IMR-90 (cell line): Measurements from ENCODE around the gene VAC14. TPM values are rescaled to one million over a fixed set of nuclear protein-coding genes. Genes with fewer than 3 reads are reported as not detected.

Source experiments
- ATAC-seq: fragments of 200-7000 bp; cut with Tn5 transposase; 2 replicates; pipeline ENCODE4 v1.9.1; 2020; ENCODE audit warnings: low read depth, mild to moderate bottlenecking, moderate library complexity
- BruUV-seq: library from RNA; stranded (reverse); fragments of 400-500 nt; replicated peaks from 2 replicates; lab custom pipeline; 2021; lab: Mats Ljungman, UMichigan
- CTCF ChIA-PET: fragments of 300-600 bp; formaldehyde crosslinking; extraction: SDS; loops from one replicate; lab custom pipeline; 2021; ENCODE audit warnings: antibody characterized with exemption; lab: Yijun Ruan, JAX
- POLR2A ChIA-PET: fragments of 300-600 bp; sonication (Branson Sonifier 250); formaldehyde crosslinking; loops from one replicate; lab custom pipeline; 2022; ENCODE audit warnings: antibody characterized with exemption; ENCODE audit not compliant: unreplicated experiment; lab: Charles Lee
- DNase-seq: peaks from one replicate; pipeline ENCODE4 v3.0.0; 2013
- H2AFZ ChIP-seq: replicated peaks from 2 replicates; pipeline ENCODE3; 2013; ENCODE audit warnings: low read length, mild to moderate bottlenecking; ENCODE audit not compliant: poor library complexity
- H2AK5ac ChIP-seq: 2 replicates; pipeline ENCODE4 v1.6.1; 2013; ENCODE audit warnings: low read depth, low read length, inconsistent platforms
- H2AK9ac ChIP-seq: replicated peaks from 2 replicates; pipeline ENCODE3; 2013; ENCODE audit warnings: mild to moderate bottlenecking, low read depth, low read length, moderate library complexity; ENCODE audit not compliant: poor library complexity
- H2BK120ac ChIP-seq: 2 replicates; pipeline ENCODE4 v1.6.1; 2013; ENCODE audit warnings: low read depth, low read length, inconsistent platforms
- H2BK15ac ChIP-seq: 3 replicates; pipeline ENCODE4 v1.6.1; 2013; ENCODE audit warnings: low read depth, low read length, inconsistent platforms
- H2BK20ac ChIP-seq: 2 replicates; pipeline ENCODE4 v1.6.1; 2013; ENCODE audit warnings: low read depth, mild to moderate bottlenecking, inconsistent platforms, low read length, moderate library complexity
- H2BK5ac ChIP-seq: 2 replicates; pipeline ENCODE4 v1.6.1; 2013; ENCODE audit warnings: mild to moderate bottlenecking, low read depth, low read length, inconsistent platforms; ENCODE audit not compliant: poor library complexity, severe bottlenecking
- H3K14ac ChIP-seq: replicated peaks from 2 replicates; pipeline ENCODE4 v1.6.1; 2013; ENCODE audit warnings: low read depth, low read length, inconsistent platforms
- H3K18ac ChIP-seq: 2 replicates; pipeline ENCODE4 v1.6.1; 2013; ENCODE audit warnings: low read depth, low read length, control low read depth
- H3K23ac ChIP-seq: 2 replicates; pipeline ENCODE4 v1.6.1; 2013; ENCODE audit warnings: low read depth, low read length, inconsistent platforms
- H3K27ac ChIP-seq: 2 replicates; pipeline ENCODE4 v1.5.1; 2013; ENCODE audit warnings: mild to moderate bottlenecking, control low read depth, low read length; ENCODE audit not compliant: insufficient read depth
- H3K27me3 ChIP-seq: 2 replicates; pipeline ENCODE4 v1.6.1; 2013; ENCODE audit warnings: low read length; ENCODE audit not compliant: control insufficient read depth, insufficient read depth
- H3K36me3 ChIP-seq: 2 replicates; pipeline ENCODE4 v1.6.1; 2013; ENCODE audit warnings: low read length, mixed read lengths; ENCODE audit not compliant: control insufficient read depth, insufficient read depth
- H3K4ac ChIP-seq: 2 replicates; pipeline ENCODE4 v1.6.1; 2013; ENCODE audit warnings: low read depth, low read length, inconsistent platforms
- H3K4me1 ChIP-seq: 2 replicates; pipeline ENCODE4 v1.6.1; 2013; ENCODE audit warnings: low read length, mixed read lengths; ENCODE audit not compliant: control insufficient read depth, insufficient read depth
- H3K4me2 ChIP-seq: 2 replicates; pipeline ENCODE4 v1.6.1; 2013; ENCODE audit warnings: low read depth, mild to moderate bottlenecking, control low read depth, low read length, moderate library complexity
- H3K4me3 ChIP-seq: 2 replicates; pipeline ENCODE4 v1.5.1; 2013; ENCODE audit warnings: low read depth, mild to moderate bottlenecking, control low read depth, low read length, moderate library complexity; ENCODE audit not compliant: insufficient read depth
- H3K56ac ChIP-seq: 2 replicates; pipeline ENCODE4 v1.6.1; 2013; ENCODE audit warnings: low read length, inconsistent platforms; ENCODE audit not compliant: insufficient read depth; ENCODE audit errors: extremely low read depth
- H3K79me1 ChIP-seq, 2 experiments: 2 replicates each; pipeline ENCODE4 v1.6.1; 2013; ENCODE audit warnings: low read length in 2 of 2, inconsistent platforms in 1 of 2, low read depth in 1 of 2
- H3K9ac ChIP-seq: 2 replicates; pipeline ENCODE4 v1.6.1; 2013; ENCODE audit warnings: low read depth, low read length, control low read depth
- H3K9me1 ChIP-seq: 2 replicates; pipeline ENCODE4 v1.6.1; 2013; ENCODE audit warnings: low read length, inconsistent platforms; ENCODE audit not compliant: insufficient read depth
- H3K9me3 ChIP-seq: 2 replicates; pipeline ENCODE4 v1.6.1; 2013; ENCODE audit warnings: low read length; ENCODE audit not compliant: control insufficient read depth, insufficient read depth
- H4K20me1 ChIP-seq: 2 replicates; pipeline ENCODE4 v1.6.1; 2013; ENCODE audit warnings: low read length, inconsistent platforms; ENCODE audit not compliant: insufficient read depth
- H4K5ac ChIP-seq: 2 replicates; pipeline ENCODE4 v1.6.1; 2013; ENCODE audit warnings: mild to moderate bottlenecking, low read depth, low read length, control low read depth
- H4K8ac ChIP-seq, 2 experiments: 2 replicates each; pipeline ENCODE4 v1.6.1; 2013; ENCODE audit warnings: low read depth in 2 of 2, low read length in 2 of 2, control low read depth in 1 of 2, inconsistent platforms in 1 of 2
- H4K91ac ChIP-seq: 2 replicates; pipeline ENCODE4 v1.6.1; 2013; ENCODE audit warnings: low read depth, low read length, inconsistent platforms; ENCODE audit not compliant: insufficient read depth
- CHD1 ChIP-seq: IDR thresholded peaks from 2 replicates; pipeline ENCODE4 v1.6.1; 2012; ENCODE audit warnings: low read depth, low read length, improper control_type of control experiment
- CTCF ChIP-seq: conservative IDR thresholded peaks from 2 replicates; pipeline ENCODE4 v1.5.1; 2012; ENCODE audit warnings: mild to moderate bottlenecking, low read depth, low read length, improper control_type of control experiment
- FOS ChIP-seq: fragments of 150-350 bp; IDR thresholded peaks from 2 replicates; pipeline ENCODE4 v1.6.1; 2016; ENCODE audit warnings: low read depth, low read length
- MAFK ChIP-seq: IDR thresholded peaks from 2 replicates; pipeline ENCODE4 v1.6.1; 2012; ENCODE audit warnings: low read depth, low read length, improper control_type of control experiment
- MAZ ChIP-seq: IDR thresholded peaks from 2 replicates; pipeline ENCODE4 v1.6.1; 2012; ENCODE audit warnings: low read depth, mild to moderate bottlenecking, low read length, improper control_type of control experiment, moderate library complexity, borderline replicate concordance
- MXI1 ChIP-seq: IDR thresholded peaks from 2 replicates; pipeline ENCODE4 v1.6.1; 2012; ENCODE audit warnings: low read depth, mild to moderate bottlenecking, low read length, moderate library complexity, borderline replicate concordance
- NFE2L2 ChIP-seq: fragments of 150-350 bp; IDR thresholded peaks from 2 replicates; pipeline ENCODE4 v1.6.1; 2016; ENCODE audit warnings: low read depth, mild to moderate bottlenecking, low read length
- POLR2A ChIP-seq: IDR thresholded peaks from 2 replicates; pipeline ENCODE4 v1.6.1; 2012; ENCODE audit warnings: mild to moderate bottlenecking, low read depth, low read length
- RAD21 ChIP-seq: IDR thresholded peaks from 2 replicates; pipeline ENCODE4 v1.6.1; 2012; ENCODE audit warnings: low read length, improper control_type of control experiment
- RCOR1 ChIP-seq: IDR thresholded peaks from 2 replicates; pipeline ENCODE4 v1.6.1; 2012; ENCODE audit warnings: mild to moderate bottlenecking, low read length, improper control_type of control experiment; ENCODE audit not compliant: insufficient replicate concordance
- RFX5 ChIP-seq: IDR thresholded peaks from 2 replicates; pipeline ENCODE4 v1.8.0; 2012; ENCODE audit warnings: low read depth, mild to moderate bottlenecking, low read length, moderate library complexity
- SMC3 ChIP-seq: fragments of 150-350 bp; IDR thresholded peaks from 2 replicates; pipeline ENCODE4 v1.6.1; 2016; ENCODE audit warnings: low read depth, mild to moderate bottlenecking, antibody characterized with exemption, low read length, moderate library complexity
- USF2 ChIP-seq: fragments of 150-350 bp; IDR thresholded peaks from 2 replicates; pipeline ENCODE4 v1.6.1; 2017; ENCODE audit warnings: mild to moderate bottlenecking, antibody characterized with exemption, low read length, low read depth
- WGBS, 2 experiments: methylation state at CpG; one replicate each; pipeline versions ENCODE4 v1.1.5 to v1.1.7; 2013; ENCODE audit warnings: missing lambda C conversion rate in 2 of 2; ENCODE audit not compliant: insufficient read length in 1 of 2; ENCODE audit errors: extremely low coverage in 2 of 2; 5-methylcytosine and 5-hydroxymethylcytosine counted together
- dilution Hi-C: fragments of 300-500 bp; cut with HindIII; formaldehyde crosslinking; loops from one replicate; pipeline ENCODE4 v1.14.3; 2018; ENCODE audit warnings: low sequenced_read_pairs; ENCODE audit not compliant: unreplicated experiment
- in situ Hi-C: fragments of 300-500 bp; cut with MboI; formaldehyde crosslinking; loops from 3 replicates; pipeline ENCODE4 v1.14.3; 2019; ENCODE audit warnings: low sequenced_read_pairs, inconsistent platforms, mixed read lengths
- intact Hi-C: fragments of 100-400 bp; cut with micrococcal nuclease; formaldehyde crosslinking; loops from 2 replicates; pipeline ENCODE4 v1.10.0; 2022
- polyA plus RNA-seq, 3 experiments: library from polyadenylated mRNA; depleted of rRNA; stranded (reverse); fragments of >200 nt; gene quantifications; 2 replicates each; pipeline ENCODE4 v1.2.3, GENCODE V29; 2012; ENCODE audit warnings: low replicate concordance in 1 of 3
- total RNA-seq: library from RNA; depleted of rRNA; stranded (reverse); fragments of >200 nt; gene quantifications from 2 replicates; pipeline ENCODE4 v1.2.3, GENCODE V29; 2012

Gene VAC14
- total and polyA plus RNA-seq, 2 of the 4 experiments (the other 2 are of a cell fraction) = 21.1 to 40.2 TPM

GRCh38 chr16:70769131-70769530 lies 31.8 kb downstream of the VAC14 start:
- no peak for DNase-seq
- TF ChIP-seq NFE2L2 (no peak), POLR2A (no peak), RAD21 (no peak), FOS (no peak), RFX5 (no peak), USF2 (no peak), CTCF (no peak), CHD1 (no peak), MAFK (no peak), MXI1 (no peak), SMC3 (no peak), MAZ (no peak), RCOR1 (no peak)
- BruUV-seq = no TSS peak
- peaks cover 7% of the 10 kb centered on the region for H3K9me1 ChIP-seq
- H2BK5ac ChIP-seq = no peak overlapping the region
- in situ Hi-C loops (loop anchor here (5.0 kb wide), 1 partner anchor 87 kb away; no protein-coding TSS in a partner anchor), dilution Hi-C loops (loop anchor here (10.0 kb wide), 1 partner anchor 94 kb away; no protein-coding TSS in a partner anchor), intact Hi-C loops (no loop called here)
- no peaks in the 10 kb centered on the region; the same call in 1 of the 2 replicates for H4K20me1 ChIP-seq
- no peak overlapping the region for H4K5ac ChIP-seq
- no peak overlapping the region for H2BK120ac ChIP-seq
- H3K36me3 ChIP-seq = peaks cover 26% of the 10 kb centered on the region
- no peaks in the 10 kb centered on the region for H3K9me3 ChIP-seq
- H3K23ac ChIP-seq = no peak overlapping the region
- H2BK20ac ChIP-seq = no peak overlapping the region
- CTCF ChIA-PET = no interaction called here
- no peak overlapping the region for H3K18ac ChIP-seq
- no peak for ATAC-seq
- peaks cover 0 to 19% of the 10 kb centered on the region in 2 experiments; a peak in 1 of 4 replicates for H3K79me1 ChIP-seq
- no peak overlapping the region for H4K8ac ChIP-seq
- H3K27ac ChIP-seq = no peak overlapping the region
- no peak overlapping the region for H2AFZ ChIP-seq
- H3K4me1 ChIP-seq = peaks cover 7% of the 10 kb centered on the region
- no peak overlapping the region for H3K14ac ChIP-seq
- no peak overlapping the region for H3K9ac ChIP-seq
- WGBS, 2 experiments = 97% methylated on average over 5 of the region's 8 CpGs; no CpG with 5 or more reads in 1 of the 2 experiments
- no peak overlapping the region for H4K91ac ChIP-seq
- H2BK15ac ChIP-seq = no peak overlapping the region
- no peak overlapping the region for H3K4me3 ChIP-seq
- no peaks in the 10 kb centered on the region for H3K27me3 ChIP-seq
- no peak overlapping the region for H3K56ac ChIP-seq
- H3K4me2 ChIP-seq = no peak overlapping the region
- H2AK9ac ChIP-seq = peak overlapping the region; percentile 75
- POLR2A ChIA-PET = no interaction called here
- peak overlapping the region; percentile 15; the same call in 1 of the 2 replicates for H3K4ac ChIP-seq
- H2AK5ac ChIP-seq = peak overlapping the region; percentile 35
